ENCODE results near the gene SAPCD2.

- no peak for TF ChIP-seq ZNF274 (IDR thresholded peaks at IDR 0.05; ENCODE audit: low read depth, low read length)
- TF ChIP-seq YY1 (IDR thresholded peaks at IDR 0.05; ENCODE audit: insufficient read depth, insufficient read length), result no peak
These were observed 534 bp upstream of the SAPCD2 start for GRCh38 chr9:137070906-137071275.

All from NT2/D1 (cell line).